ENCODE results near the gene DYNLT2.

Gene DYNLT2

DNA sequence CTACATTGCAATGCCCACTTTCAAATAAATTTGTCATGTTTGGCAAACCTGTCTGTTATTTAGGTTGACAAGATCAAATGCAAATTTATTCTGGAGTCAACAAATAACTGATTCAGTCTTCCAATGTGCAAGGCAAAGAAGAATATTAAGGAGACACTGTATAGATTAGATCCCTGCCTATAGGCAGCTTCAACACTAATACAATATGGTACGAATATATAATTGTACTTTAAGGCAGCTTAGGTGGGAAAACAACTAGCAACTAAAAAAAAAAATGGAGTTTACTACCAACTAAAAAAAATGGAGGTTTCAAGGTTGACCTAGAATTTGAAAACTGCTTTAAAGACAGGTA is 25.3 kb downstream of the DYNLT2 start:
- no peak for TF ChIP-seq CTCF (IDR thresholded peaks at IDR 0.05)

- no peak for TF ChIP-seq CTCF (IDR thresholded peaks at IDR 0.05)
These were observed 26.0 kb downstream of the DYNLT2 start for GRCh38 chr6:169725125-169726048.

DNA sequence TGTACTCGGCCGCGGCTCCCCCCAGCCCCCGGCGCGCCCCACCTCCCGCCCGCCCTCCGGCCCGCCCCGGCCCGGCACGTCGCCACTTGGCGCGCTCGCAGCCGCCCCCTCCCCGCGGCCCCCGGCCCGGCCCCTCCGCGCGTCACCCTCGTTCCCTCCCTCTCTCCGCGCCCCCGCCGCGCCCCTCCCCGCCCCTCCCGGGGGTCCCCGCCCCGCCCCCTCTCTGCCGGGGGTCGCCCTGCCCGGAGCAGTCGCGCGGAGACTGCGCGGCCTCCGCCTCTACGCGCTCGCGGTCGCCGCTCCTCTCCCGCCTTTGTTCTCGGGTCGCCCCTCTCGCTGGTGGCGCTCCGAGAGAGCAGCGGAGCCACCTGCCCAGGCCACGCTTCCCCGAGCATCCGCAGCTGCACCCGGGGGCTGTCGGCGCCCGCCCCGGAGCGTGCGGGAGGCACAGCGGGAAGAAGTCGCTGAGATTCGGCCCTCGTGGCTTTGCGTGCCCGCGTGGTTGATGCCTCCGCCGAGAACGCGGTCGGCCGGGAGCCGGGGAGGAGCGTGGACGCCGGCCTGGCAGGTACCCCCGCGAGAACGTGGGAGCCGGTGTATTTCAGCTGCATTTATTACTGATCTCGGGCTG is 26.8 kb downstream of the DYNLT2 start, which contains the start of gene PHF10:
TSS of gene PHF10 (minus strand) at position 7 of the 631 bp plus-strand sequence. CDS start 569 bp downstream, outside the sequence.
- TF ChIP-seq CTCF (IDR thresholded peaks at IDR 0.05): no peak

DNA sequence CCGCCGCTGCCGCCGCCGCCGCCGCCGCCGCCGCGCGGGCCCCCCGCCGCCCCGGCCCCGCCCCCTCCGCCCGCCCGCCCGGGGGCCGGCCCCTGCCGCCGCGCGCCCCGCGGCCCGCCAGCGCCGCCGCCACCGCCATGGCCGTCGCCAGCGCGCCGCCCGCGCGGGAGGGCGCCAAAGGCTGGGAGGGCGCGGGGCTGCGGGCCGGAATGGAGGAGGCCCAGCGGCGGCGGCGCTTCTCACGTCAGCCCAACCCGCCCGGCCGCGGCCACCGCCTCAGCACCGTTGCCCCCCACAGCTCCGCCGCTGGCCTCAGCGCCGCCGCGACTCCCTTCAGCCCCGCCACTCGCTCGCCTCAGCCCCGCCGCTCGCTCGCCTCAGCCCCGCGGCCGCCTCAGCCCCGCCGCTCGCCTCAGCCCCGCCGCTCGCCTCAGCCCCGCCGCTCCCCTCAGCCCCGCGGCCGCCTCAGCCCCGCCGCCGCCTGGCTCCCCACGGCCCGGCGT is 27.3 kb downstream of the DYNLT2 start:
- TF ChIP-seq CTCF (IDR thresholded peaks at IDR 0.05): no peak

GRCh38 chr6:169723200-169723909 is 28.0 kb downstream of the DYNLT2 start:
- TF ChIP-seq CTCF (IDR thresholded peaks at IDR 0.05): no peak

DNA sequence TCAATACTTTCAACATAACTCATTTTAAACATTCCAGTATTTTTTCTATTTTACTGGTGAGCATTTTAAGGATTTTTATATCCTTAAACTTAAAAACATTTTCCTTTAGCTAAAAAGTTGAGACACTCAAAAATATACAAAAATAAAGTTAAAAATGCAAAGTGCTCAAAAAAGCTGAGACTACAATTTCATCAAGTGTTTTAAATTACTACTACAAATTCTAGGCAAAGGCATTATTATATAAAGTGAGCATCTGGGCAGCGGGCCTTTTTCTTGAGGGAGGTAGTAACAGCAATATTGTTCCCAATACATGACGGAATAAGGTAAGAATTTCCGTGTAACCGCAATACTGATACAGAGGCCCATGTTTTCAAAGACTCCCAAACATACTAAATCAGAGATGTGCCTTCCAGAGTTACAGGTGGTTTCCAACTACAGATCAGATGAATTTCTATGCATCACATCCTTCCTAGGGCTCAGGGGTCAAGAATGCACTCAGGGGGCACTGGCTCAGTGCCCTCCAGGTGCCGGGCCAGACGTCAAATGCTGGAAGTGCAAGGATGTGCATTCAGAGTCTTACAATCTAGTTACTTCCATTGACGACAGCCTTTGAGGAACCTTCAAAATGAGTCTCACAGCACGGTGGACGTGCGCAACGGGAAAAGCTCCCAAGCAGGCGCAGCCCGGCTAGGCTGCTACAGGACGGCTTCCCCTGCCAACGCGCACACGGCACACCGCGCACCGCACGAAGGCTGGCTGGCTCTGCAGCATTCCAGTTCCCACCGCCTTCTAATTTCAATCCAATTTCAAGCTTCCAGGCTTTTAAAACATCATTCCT is 28.8 kb downstream of the DYNLT2 start:
- no peak for TF ChIP-seq CTCF (IDR thresholded peaks at IDR 0.05)
